K562 (cell line): Measurements from ENCODE around the gene GAS2L2. TPM values are rescaled to one million over a fixed set of nuclear protein-coding genes. Genes with fewer than 3 reads are reported as not detected.

Source experiments
- ATAC-seq: fragments of 200-7000 bp; cut with Tn5 transposase; 3 replicates; pipeline ENCODE4 v1.9.1; 2020; ENCODE audit warnings: moderate library complexity
- BruUV-seq: library from RNA; stranded (reverse); fragments of 400-500 nt; replicated peaks from 2 replicates; lab custom pipeline; 2021; lab: Mats Ljungman, UMichigan
- CTCF ChIA-PET: fragments of 300-600 bp; formaldehyde crosslinking; extraction: SDS; loops from one replicate; lab custom pipeline; 2021; ENCODE audit warnings: low intra/inter-chr PET ratio; lab: Yijun Ruan, JAX
- POLR2A ChIA-PET: fragments of 300-600, 350-650 bp; sonication (Branson Sonifier 250); formaldehyde crosslinking; extraction: SDS; loops from one replicate; lab custom pipeline; 2021; ENCODE audit warnings: antibody characterized with exemption, inconsistent platforms; lab: Yijun Ruan, JAX
- DNase-seq, 4 experiments: peaks; one replicate each; pipeline versions ENCODE4 v3.0.0 to v3.0.0-alpha.2; 2011 to 2018; ENCODE audit warnings: low spot score in 3 of 4, mixed read lengths in 3 of 4; ENCODE audit errors: extremely low read depth in 1 of 4
- FAIRE-seq: peaks from 2 replicates; lab custom pipeline; 2011; peaks lifted over from hg19 to GRCh38; lab: Jason Lieb, UNC
- H2AFZ ChIP-seq: 2 replicates; pipeline ENCODE4 v1.6.0; 2011; ENCODE audit warnings: low read depth, low read length, control low read depth, inconsistent platforms
- H3K27ac ChIP-seq: fragments of 200-600 bp; 3 replicates; pipeline ENCODE4 v1.8.0; 2011; ENCODE audit warnings: low read depth, mild to moderate bottlenecking, control low read depth, inconsistent platforms, low read length, moderate library complexity, mixed read lengths; ENCODE audit errors: extremely low read depth
- H3K27me3 ChIP-seq, 2 experiments: fragments of 300-600 bp in 1 of 2; 2 replicates in 1 of 2; 3 replicates in 1 of 2; pipeline versions ENCODE4 v1.6.0 to v1.8.0; 2011; ENCODE audit warnings: inconsistent platforms in 2 of 2, low read length in 2 of 2, mild to moderate bottlenecking in 1 of 2, mixed read lengths in 1 of 2, moderate library complexity in 1 of 2; ENCODE audit not compliant: control insufficient read depth in 2 of 2, insufficient read depth in 2 of 2
- H3K36me3 ChIP-seq: fragments of 300-600 bp; 3 replicates; pipeline ENCODE4 v1.8.0; 2011; ENCODE audit warnings: mild to moderate bottlenecking, low read length, inconsistent platforms; ENCODE audit not compliant: control insufficient read depth, insufficient read depth
- H3K4me1 ChIP-seq, 2 experiments: fragments of 200-600 bp in 1 of 2; replicated peaks in 1 of 2; 2 replicates in 1 of 2; 3 replicates in 1 of 2; pipeline versions ENCODE4 v1.5.1 to v1.8.0; 2011; ENCODE audit warnings: inconsistent platforms in 2 of 2, low read length in 2 of 2, mild to moderate bottlenecking in 1 of 2, mixed read lengths in 1 of 2, moderate library complexity in 1 of 2; ENCODE audit not compliant: control insufficient read depth in 2 of 2, insufficient read depth in 2 of 2
- H3K4me2 ChIP-seq: 2 replicates; pipeline ENCODE4 v1.6.1; 2011; ENCODE audit warnings: low read length, control low read depth, inconsistent platforms, mixed read lengths; ENCODE audit not compliant: insufficient read depth
- H3K4me3 ChIP-seq: fragments of 200-600 bp; sonication (generic), shearing (Covaris generic); 2 replicates; pipeline ENCODE4 v1.5.1; 2016; ENCODE audit warnings: control low read depth, inconsistent platforms
- H3K79me2 ChIP-seq: fragments of 200-600 bp; 3 replicates; pipeline ENCODE4 v1.8.0; 2011; ENCODE audit warnings: low read length, inconsistent platforms; ENCODE audit not compliant: control insufficient read depth, insufficient read depth
- H3K9ac ChIP-seq, 2 experiments: 2 replicates each; pipeline versions ENCODE4 v1.6.0 to v1.6.1; 2011; ENCODE audit warnings: low read depth in 2 of 2, low read length in 2 of 2, control low read depth in 1 of 2, inconsistent platforms in 1 of 2, mild to moderate bottlenecking in 1 of 2, mixed read lengths in 1 of 2; ENCODE audit not compliant: insufficient read depth in 1 of 2
- H3K9me1 ChIP-seq: one replicate; pipeline ENCODE4 v1.6.0; 2011; ENCODE audit warnings: inconsistent platforms, mild to moderate bottlenecking, low read length, moderate library complexity; ENCODE audit not compliant: control insufficient read depth, insufficient read depth
- H3K9me3 ChIP-seq: replicated peaks from 2 replicates; pipeline ENCODE4 v1.5.1; 2011; ENCODE audit warnings: low read depth, low read length, inconsistent platforms; ENCODE audit not compliant: control insufficient read depth, insufficient read depth
- H4K20me1 ChIP-seq: replicated peaks from 2 replicates; pipeline ENCODE4 v1.6.1; 2011; ENCODE audit warnings: low read length, inconsistent platforms, mixed read lengths; ENCODE audit not compliant: control insufficient read depth, insufficient read depth
- ARNT ChIP-seq, 2 experiments: fragments of 450-650 bp; IDR thresholded peaks; 2 replicates each; pipeline ENCODE4 v1.6.1; 2016; ENCODE audit warnings: mild to moderate bottlenecking in 1 of 2
- FOXJ2 ChIP-seq: fragments of 200-800 bp; sonication (Bioruptor generic); IDR thresholded peaks from 2 replicates; pipeline ENCODE4 v1.6.1; 2016; ENCODE audit warnings: missing genetic modification characterization, missing compliant biosample characterization
- MEF2A ChIP-seq: IDR thresholded peaks from 2 replicates; pipeline ENCODE4 v1.6.1; 2011; ENCODE audit warnings: low read depth, mild to moderate bottlenecking, low read length, moderate library complexity; ENCODE audit not compliant: control insufficient read depth
- PTBP1 ChIP-seq: fragments of 200-400 bp; formaldehyde crosslinking; IDR thresholded peaks from 2 replicates; pipeline ENCODE4 v1.6.1; 2017; ENCODE audit warnings: low read depth, low read length
- SIN3B ChIP-seq: fragments of 450-650 bp; IDR thresholded peaks from 2 replicates; pipeline ENCODE4 v1.6.1; 2017; ENCODE audit warnings: low read depth, mild to moderate bottlenecking, moderate library complexity
- SPI1 ChIP-seq: IDR thresholded peaks from 2 replicates; pipeline ENCODE4 v1.6.1; 2011; ENCODE audit warnings: low read depth, low read length, control low read depth, borderline replicate concordance
- WHSC1 ChIP-seq: IDR thresholded peaks from one replicate; pipeline ENCODE4 v1.6.1; 2012; ENCODE audit warnings: low read length, control low read depth, inconsistent platforms
- YBX1 ChIP-seq: fragments of 450-650 bp; IDR thresholded peaks from 2 replicates; pipeline ENCODE4 v1.7.1; 2016; ENCODE audit warnings: mild to moderate bottlenecking
- ZNF696 ChIP-seq: fragments of 250-450 bp; sonication (Bioruptor Pico); conservative IDR thresholded peaks from 2 replicates; pipeline ENCODE4 v1.4.0; 2020; ENCODE audit warnings: mild to moderate bottlenecking, moderate library complexity
- WGBS: fragments of 100-300 bp; shearing (Covaris generic); methylation state at CpG from one replicate; pipeline ENCODE4 v1.1.6; 2016; ENCODE audit warnings: low coverage, mixed read lengths; ENCODE audit not compliant: insufficient coverage; ENCODE audit errors: missing lambda C conversion rate; 5-methylcytosine and 5-hydroxymethylcytosine counted together
- in situ Hi-C: fragments of 300-500 bp; cut with MboI; formaldehyde crosslinking; loops from 4 replicates; pipeline ENCODE4 v1.15.0; 2018; ENCODE audit warnings: inconsistent platforms, mixed read lengths
- intact Hi-C: fragments of 100-400 bp; cut with micrococcal nuclease; formaldehyde crosslinking; loops from 2 replicates; pipeline ENCODE4 v1.14.2; 2022
- polyA plus RNA-seq, 8 experiments: library from polyadenylated mRNA; depleted of rRNA in 4 of 8; stranded (reverse) in 5 of 8; unstranded in 3 of 8; fragments of >200 nt; fragmentation: Nextera tagmentation in 2 of 8; fragmentation: Illumina TruSeq in 1 of 8; extraction: Ambion mirVana in 2 of 8; extraction: Trizol in 1 of 8; gene quantifications; 2 replicates each; pipeline versions ENCODE4 v1.2.1 to v1.2.3, GENCODE V29; 2011 to 2014; ENCODE audit warnings: inconsistent platforms in 1 of 8, missing spikeins in 1 of 8
- total RNA-seq, 7 experiments: library from RNA; depleted of rRNA in 6 of 7; stranded (reverse); fragments of >200 nt in 6 of 7; fragmentation: Illumina TruSeq in 2 of 7; extraction: Trizol in 2 of 7; gene quantifications; 2 replicates each; pipeline versions ENCODE4 v1.2.1 to v1.2.3, GENCODE V29; 2011 to 2021; ENCODE audit warnings: low replicate concordance in 1 of 7
- TF ChIP-seq, protein P1 (sequence below), 2 experiments: IDR thresholded peaks; 2 replicates each; pipeline ENCODE4 v1.6.1; 2011; ENCODE audit warnings: borderline replicate concordance in 1 of 2, control low read depth in 1 of 2, low read depth in 1 of 2, low read length in 1 of 2, mild to moderate bottlenecking in 1 of 2, mixed read lengths in 1 of 2, moderate library complexity in 1 of 2; ENCODE audit not compliant: insufficient read depth in 1 of 2, insufficient read length in 1 of 2, poor library complexity in 1 of 2, severe bottlenecking in 1 of 2; ENCODE audit errors: extremely low read depth in 1 of 2
- TF ChIP-seq, protein P2 (sequence below): fragments of 450-650 bp; IDR thresholded peaks from 2 replicates; pipeline ENCODE4 v1.6.1; 2016; ENCODE audit warnings: low read depth

The GAS2L2 gene
- total and polyA plus RNA-seq, 9 of the 15 experiments (the other 6 are each of a cell fraction or from before 2014, with no cell fraction given), result not detected

DNA sequence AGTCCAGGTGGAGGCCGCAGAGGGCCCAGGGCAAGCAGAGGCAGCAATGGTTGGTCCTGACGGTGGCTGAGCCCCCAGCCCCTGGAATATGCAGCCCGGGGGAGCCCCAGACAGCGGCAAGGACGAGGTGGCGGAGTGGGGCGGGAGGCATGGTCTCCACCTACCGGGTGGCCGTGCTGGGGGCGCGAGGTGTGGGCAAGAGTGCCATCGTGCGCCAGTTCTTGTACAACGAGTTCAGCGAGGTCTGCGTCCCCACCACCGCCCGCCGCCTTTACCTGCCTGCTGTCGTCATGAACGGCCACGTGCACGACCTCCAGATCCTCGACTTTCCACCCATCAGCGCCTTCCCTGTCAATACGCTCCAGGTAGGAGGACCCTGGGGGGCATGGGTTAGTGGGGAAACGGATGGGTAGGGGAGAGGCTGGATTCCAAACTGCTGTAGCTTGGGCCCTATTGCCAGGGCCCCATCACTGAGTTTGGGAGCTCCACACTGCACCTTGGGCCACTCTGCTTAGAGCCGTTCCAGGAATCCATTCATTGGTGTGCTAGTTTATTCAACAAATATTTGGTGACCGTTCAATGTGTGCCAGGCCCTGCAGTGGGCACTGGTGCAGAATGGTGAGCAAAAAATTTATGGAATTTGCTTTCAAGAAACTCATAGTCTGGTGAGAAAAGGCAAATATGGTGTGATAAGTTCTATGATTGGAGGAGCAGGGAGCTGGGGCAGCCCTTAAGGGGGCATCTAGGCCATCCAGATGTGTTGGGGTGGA lies 17.8 kb downstream of the GAS2L2 start (continued):
- TF ChIP-seq, protein P1, sequence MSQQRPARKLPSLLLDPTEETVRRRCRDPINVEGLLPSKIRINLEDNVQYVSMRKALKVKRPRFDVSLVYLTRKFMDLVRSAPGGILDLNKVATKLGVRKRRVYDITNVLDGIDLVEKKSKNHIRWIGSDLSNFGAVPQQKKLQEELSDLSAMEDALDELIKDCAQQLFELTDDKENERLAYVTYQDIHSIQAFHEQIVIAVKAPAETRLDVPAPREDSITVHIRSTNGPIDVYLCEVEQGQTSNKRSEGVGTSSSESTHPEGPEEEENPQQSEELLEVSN (IDR thresholded peaks at IDR 0.05; ENCODE audit: borderline replicate concordance in 1 of 2, extremely low read depth in 1 of 2, insufficient read depth in 1 of 2, insufficient read length in 1 of 2, low read depth in 1 of 2, low read length in 1 of 2, poor library complexity in 1 of 2, severe bottlenecking in 1 of 2), result no peak

DNA sequence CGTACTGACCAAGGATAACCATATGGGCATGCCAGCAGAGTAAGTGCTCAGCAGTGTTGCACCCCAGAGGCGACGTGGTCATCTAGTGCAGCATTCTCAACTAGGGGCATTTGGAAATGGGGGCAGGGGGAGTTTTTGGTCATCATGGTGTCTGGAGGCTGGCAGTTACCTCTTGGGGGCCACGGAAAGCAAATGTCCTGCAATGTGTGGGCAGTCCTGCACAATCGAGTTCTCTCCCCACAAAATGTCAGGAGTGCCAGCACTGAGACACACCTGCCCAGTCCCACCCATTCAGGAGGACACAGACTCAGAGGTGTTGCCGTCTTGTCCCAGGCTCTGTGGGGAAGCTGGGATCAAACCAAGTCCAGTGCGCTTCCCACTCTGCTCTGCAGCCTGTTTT lies 18.6 kb downstream of the GAS2L2 start:
- POLR2A ChIA-PET, result no interaction called here
- no peaks in the 10 kb centered on the region for H3K36me3 ChIP-seq
- no peak for ATAC-seq
- H4K20me1 ChIP-seq, result peaks cover 3% of the 10 kb centered on the region
- DNase-seq, result no peak
- WGBS, result 3% methylated on average over 7 of the region's 7 CpGs
- H3K4me1 ChIP-seq, result peaks cover 3 to 17% of the 10 kb centered on the region in 2 experiments; a peak in 3 of 5 replicates
- H3K9me1 ChIP-seq, result no peaks in the 10 kb centered on the region
- CTCF ChIA-PET, result no interaction called here
- H3K4me2 ChIP-seq, result no peak overlapping the region
- no TSS peak for BruUV-seq
- FAIRE-seq, result no peak
- H3K9me3 ChIP-seq, result no peaks in the 10 kb centered on the region
- no peak overlapping the region for H3K4me3 ChIP-seq
- H3K79me2 ChIP-seq, result no peaks in the 10 kb centered on the region
- no peak overlapping the region for H3K27ac ChIP-seq
- H2AFZ ChIP-seq, result no peak overlapping the region
- intact Hi-C loops (loop anchor here (5.0 kb wide), 1 partner anchor 177 kb away; no protein-coding TSS in a partner anchor), in situ Hi-C loops (loop anchor here (25.0 kb wide), 1 partner anchor 1297 kb away; no protein-coding TSS in a partner anchor)
- no peak overlapping the region for H3K9ac ChIP-seq
- peaks cover 28 to 52% of the 10 kb centered on the region in 2 experiments; a peak in 4 of 5 replicates for H3K27me3 ChIP-seq
- no peak for TF ChIP-seq FOXJ2 (tag)
- TF ChIP-seq WHSC1, result no peak
- no peak for TF ChIP-seq YBX1
- no peak for TF ChIP-seq ZNF696 (CRISPR knock-in tag)
- TF ChIP-seq PTBP1, result no peak
- TF ChIP-seq, protein P2, sequence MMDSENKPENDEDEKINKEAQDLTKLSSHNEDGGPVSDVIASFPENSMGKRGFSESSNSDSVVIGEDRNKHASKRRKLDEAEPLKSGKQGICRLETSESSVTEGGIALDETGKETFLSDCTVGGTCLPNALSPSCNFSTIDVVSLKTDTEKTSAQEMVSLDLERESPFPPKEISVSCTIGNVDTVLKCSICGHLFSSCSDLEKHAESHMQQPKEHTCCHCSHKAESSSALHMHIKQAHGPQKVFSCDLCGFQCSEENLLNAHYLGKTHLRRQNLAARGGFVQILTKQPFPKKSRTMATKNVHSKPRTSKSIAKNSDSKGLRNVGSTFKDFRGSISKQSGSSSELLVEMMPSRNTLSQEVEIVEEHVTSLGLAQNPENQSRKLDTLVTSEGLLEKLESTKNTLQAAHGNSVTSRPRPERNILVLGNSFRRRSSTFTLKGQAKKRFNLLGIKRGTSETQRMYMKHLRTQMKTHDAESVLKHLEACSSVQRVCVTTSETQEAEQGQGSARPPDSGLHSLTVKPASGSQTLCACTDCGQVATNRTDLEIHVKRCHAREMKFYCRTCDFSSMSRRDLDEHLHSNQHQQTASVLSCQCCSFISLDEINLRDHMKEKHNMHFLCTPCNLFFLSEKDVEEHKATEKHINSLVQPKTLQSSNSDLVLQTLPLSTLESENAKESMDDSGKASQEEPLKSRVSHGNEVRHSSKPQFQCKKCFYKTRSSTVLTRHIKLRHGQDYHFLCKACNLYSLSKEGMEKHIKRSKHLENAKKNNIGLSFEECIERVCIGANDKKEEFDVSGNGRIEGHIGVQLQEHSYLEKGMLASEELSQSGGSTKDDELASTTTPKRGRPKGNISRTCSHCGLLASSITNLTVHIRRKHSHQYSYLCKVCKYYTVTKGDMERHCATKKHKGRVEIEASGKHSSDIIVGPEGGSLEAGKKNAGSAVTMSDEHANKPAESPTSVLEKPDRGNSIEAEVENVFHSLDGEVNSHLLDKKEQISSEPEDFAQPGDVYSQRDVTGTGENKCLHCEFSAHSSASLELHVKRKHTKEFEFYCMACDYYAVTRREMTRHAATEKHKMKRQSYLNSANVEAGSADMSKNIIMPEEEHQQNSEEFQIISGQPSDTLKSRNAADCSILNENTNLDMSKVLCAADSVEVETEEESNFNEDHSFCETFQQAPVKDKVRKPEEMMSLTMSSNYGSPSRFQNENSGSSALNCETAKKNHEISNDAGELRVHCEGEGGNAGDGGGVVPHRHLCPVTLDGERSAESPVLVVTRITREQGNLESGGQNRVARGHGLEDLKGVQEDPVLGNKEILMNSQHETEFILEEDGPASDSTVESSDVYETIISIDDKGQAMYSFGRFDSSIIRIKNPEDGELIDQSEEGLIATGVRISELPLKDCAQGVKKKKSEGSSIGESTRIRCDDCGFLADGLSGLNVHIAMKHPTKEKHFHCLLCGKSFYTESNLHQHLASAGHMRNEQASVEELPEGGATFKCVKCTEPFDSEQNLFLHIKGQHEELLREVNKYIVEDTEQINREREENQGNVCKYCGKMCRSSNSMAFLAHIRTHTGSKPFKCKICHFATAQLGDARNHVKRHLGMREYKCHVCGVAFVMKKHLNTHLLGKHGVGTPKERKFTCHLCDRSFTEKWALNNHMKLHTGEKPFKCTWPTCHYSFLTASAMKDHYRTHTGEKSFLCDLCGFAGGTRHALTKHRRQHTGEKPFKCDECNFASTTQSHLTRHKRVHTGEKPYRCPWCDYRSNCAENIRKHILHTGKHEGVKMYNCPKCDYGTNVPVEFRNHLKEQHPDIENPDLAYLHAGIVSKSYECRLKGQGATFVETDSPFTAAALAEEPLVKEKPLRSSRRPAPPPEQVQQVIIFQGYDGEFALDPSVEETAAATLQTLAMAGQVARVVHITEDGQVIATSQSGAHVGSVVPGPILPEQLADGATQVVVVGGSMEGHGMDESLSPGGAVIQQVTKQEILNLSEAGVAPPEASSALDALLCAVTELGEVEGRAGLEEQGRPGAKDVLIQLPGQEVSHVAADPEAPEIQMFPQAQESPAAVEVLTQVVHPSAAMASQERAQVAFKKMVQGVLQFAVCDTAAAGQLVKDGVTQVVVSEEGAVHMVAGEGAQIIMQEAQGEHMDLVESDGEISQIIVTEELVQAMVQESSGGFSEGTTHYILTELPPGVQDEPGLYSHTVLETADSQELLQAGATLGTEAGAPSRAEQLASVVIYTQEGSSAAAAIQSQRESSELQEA, result no peak
- TF ChIP-seq SIN3B, result no peak
- TF ChIP-seq ARNT (IDR thresholded peaks at IDR 0.05), result no peak
- no peak for TF ChIP-seq MEF2A
- no peak for TF ChIP-seq SPI1
